ENCODE measurements around the gene SCUBE3.

SCUBE3 gene

GRCh38 chr6:35167505-35167904 lies 46.3 kb upstream of the SCUBE3 start:
- TF ChIP-seq CTCF (IDR thresholded peaks at IDR 0.05; ENCODE audit: low read depth, low read length, missing control alignments), result no peak
- no peak overlapping the region for H3K4me3 ChIP-seq (replicated peaks; ENCODE audit: low read depth, low read length)
- no peak for DNase-seq (ENCODE audit: extremely low read depth, low read depth)

- H3K4me3 ChIP-seq (replicated peaks; ENCODE audit: low read depth, low read length), result no peak overlapping the region
- no peak for DNase-seq (ENCODE audit: extremely low read depth, low read depth)
- TF ChIP-seq CTCF (IDR thresholded peaks at IDR 0.05; ENCODE audit: low read depth, low read length, missing control alignments), result no peak
These were observed 45.3 kb upstream of the SCUBE3 start for GRCh38 chr6:35168461-35168861.

- no peak for DNase-seq (ENCODE audit: extremely low read depth, low read depth)
- TF ChIP-seq CTCF (IDR thresholded peaks at IDR 0.05; ENCODE audit: low read depth, low read length, missing control alignments), result no peak
- H3K4me3 ChIP-seq (replicated peaks; ENCODE audit: low read depth, low read length), result no peak overlapping the region
These were observed 43.6 kb upstream of the SCUBE3 start for GRCh38 chr6:35170166-35170565.

- TF ChIP-seq CTCF (IDR thresholded peaks at IDR 0.05; ENCODE audit: low read depth, low read length, missing control alignments), result no peak
- no peak for DNase-seq (ENCODE audit: extremely low read depth, low read depth)
- no peak overlapping the region for H3K4me3 ChIP-seq (replicated peaks; ENCODE audit: low read depth, low read length)
These were observed 42.9 kb upstream of the SCUBE3 start for GRCh38 chr6:35170891-35171290.

GRCh38 chr6:35173044-35173426 lies 40.7 kb upstream of the SCUBE3 start:
- H3K4me3 ChIP-seq (replicated peaks; ENCODE audit: low read depth, low read length), result no peak overlapping the region
- TF ChIP-seq CTCF (IDR thresholded peaks at IDR 0.05; ENCODE audit: low read depth, low read length, missing control alignments), result no peak
- no peak for DNase-seq (ENCODE audit: extremely low read depth, low read depth)

GRCh38 chr6:35173427-35174087 lies 40.2 kb upstream of the SCUBE3 start:
- no peak for DNase-seq (ENCODE audit: extremely low read depth, low read depth)
- H3K4me3 ChIP-seq (replicated peaks; ENCODE audit: low read depth, low read length), result no peak overlapping the region
- no peak for TF ChIP-seq CTCF (IDR thresholded peaks at IDR 0.05; ENCODE audit: low read depth, low read length, missing control alignments)

GRCh38 chr6:35174088-35174434 lies 39.7 kb upstream of the SCUBE3 start:
- no peak for DNase-seq (ENCODE audit: extremely low read depth, low read depth)
- no peak overlapping the region for H3K4me3 ChIP-seq (replicated peaks; ENCODE audit: low read depth, low read length)
- no peak for TF ChIP-seq CTCF (IDR thresholded peaks at IDR 0.05; ENCODE audit: low read depth, low read length, missing control alignments)

Data from HFF-Myc (cell line).